RCC 7860 (cell line): ENCODE measurements around the gene ECPAS.
"Not testable (repeated sequence)": the region's sequence is repeated elsewhere in the genome, so short reads cannot be mapped to it uniquely, and the experiment has no call there.

ENCODE experiments used
- DNase-seq: peaks from one replicate; pipeline ENCODE4 v3.0.0-alpha.2; 2015; ENCODE audit warnings: low spot score
- FAIRE-seq: peaks from 2 replicates; lab custom pipeline; 2012; peaks lifted over from hg19 to GRCh38; lab: Jason Lieb, UNC

ECPAS gene

GRCh38 chr9:111414406-111414805, 69.8 kb downstream of the ECPAS start:
- DNase-seq = no peak
- no peak for FAIRE-seq

DNA sequence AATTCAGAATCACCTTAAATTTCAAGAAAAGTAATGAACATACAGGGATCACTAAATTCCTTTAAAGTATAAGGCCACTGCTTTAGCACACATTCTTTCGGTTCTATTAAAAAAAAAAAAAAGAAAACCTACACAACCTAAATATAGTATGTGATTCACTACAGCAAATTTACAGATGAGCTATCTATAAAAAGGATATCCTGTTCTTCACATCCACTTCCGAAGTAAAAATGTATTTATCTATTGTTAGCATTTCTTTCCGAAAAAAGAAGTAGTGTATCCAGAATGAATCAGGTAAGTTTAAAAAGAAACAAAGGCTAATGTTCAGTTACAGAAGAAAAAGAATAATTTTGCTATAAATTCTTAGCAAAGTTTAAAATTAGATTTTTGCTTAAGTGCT, 70.2 kb downstream of the ECPAS start:
- FAIRE-seq (no peak), DNase-seq (no peak)

DNA sequence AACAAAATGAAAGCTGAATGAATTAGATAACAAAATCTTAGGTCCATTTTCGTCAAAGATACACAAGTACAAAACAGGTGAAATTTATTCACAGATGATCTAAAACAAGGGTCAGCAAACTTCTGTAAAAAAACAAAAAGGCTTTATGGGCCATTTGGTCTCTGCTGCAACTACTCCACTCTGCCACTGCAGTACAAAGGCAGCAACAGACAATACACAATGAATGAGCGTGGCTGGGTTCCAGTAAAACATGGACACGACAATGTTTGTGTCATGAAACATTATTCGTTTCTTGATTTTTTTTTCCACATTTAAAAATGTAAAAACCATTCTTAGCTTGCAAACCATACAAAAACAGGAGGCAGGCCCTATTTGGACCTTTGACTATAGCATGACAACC, 71.9 kb downstream of the ECPAS start:
- FAIRE-seq = no peak

DNA sequence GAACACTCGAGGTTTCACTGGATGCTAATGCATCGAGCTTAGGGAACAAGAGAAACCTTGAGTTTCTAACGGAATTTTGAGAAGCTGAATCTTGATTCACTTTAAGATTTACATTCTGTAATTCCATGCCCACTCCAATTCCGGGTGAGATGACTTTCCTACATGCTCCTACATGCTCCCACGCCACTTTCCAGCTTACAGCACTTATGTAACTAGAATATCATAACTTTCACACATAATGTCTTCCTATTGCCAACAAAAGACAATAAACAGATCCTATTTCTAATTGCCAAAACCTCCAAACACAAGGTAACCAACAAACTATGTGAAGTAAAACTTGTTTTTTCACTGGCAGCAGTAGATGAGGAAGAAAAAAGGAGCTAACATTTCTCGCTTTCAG, 72.9 kb downstream of the ECPAS start:
- DNase-seq (no peak), FAIRE-seq (no peak)

More for the DNA sequence above, 71.9 kb downstream of the ECPAS start:
- DNase-seq = no peak

DNA sequence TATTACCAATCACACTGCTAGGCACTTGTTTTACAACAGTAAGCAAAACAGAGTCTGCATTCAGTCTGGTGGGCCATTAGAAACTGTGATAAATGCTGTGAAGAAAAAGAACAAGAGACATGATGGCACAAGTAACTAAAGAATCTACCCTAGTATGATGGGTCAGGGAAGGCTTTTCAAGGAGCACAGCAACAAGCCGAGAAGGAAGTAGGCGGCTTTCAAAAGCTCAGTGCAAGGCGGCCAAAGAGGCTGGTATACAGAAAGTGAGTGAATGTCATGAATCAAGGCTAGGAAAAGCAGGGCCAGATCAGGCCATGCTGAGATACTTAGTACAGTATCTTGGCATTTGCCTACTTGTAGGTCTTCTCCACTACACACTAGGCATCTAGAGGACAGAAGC, 76.4 kb downstream of the ECPAS start:
- no peak for FAIRE-seq
- no peak for DNase-seq

GRCh38 chr9:111405701-111406100, 78.5 kb downstream of the ECPAS start:
- DNase-seq = no peak
- no peak for FAIRE-seq

- not testable (repeated sequence) for FAIRE-seq, DNase-seq
These were observed 82.7 kb downstream of the ECPAS start for GRCh38 chr9:111401486-111401885.

DNA sequence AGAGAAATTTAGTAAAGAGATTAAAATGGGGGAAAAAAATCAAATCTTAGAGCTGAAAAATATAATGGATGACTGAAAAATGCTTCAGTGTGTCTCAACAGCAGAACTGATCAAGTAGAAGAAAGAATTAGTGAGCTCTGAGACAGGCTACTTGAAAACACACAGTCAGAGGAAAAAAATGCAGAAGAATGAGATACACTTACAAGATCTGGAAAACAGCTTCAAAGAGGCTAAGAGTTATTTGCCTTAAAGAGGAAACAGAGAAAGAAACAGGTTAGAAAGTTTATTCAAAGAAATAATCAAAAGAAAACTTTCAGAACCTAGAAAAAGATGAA, 83.7 kb downstream of the ECPAS start:
- DNase-seq = no peak
- no peak for FAIRE-seq

DNA sequence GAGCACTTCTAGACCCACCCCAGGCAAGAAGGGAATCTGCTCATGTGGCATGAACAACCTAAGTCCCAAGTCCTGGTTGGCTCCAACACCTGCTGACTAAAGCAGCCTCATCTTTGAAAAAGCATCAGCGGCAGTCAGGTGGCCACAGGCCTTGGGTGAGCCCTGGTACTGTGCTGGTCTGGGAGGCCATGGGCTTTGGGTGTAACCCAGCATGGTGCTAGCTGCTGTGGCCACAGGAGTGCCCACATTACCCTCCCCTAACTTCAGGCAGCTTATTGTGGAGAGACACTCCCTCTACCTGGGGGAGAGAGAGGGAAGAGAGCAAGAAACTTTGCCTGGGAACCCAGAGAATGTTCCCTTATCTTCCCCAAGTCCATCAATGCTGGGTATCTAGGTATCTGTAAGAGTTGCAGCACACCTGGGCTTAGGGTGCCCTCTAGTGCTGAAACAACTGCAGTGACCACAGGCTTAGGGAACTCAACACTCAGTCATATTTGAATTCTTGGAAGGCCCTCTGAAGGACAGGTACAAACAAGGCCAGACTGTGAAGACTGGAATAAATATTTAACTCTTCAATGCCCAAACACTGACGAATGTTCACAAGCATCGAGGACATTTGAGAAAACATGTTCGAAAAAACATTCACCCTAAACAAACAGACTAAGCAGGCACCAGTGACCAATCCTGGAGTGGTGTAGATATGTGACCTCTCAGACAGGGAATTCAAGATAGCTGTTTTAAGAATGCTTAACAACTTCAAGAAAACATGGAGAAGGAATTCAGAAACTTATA, 84.2 kb downstream of the ECPAS start:
- FAIRE-seq (no peak), DNase-seq (peak; percentile 24)

- no peak for FAIRE-seq
These were observed 84.9 kb downstream of the ECPAS start for GRCh38 chr9:111399211-111399739.

GRCh38 chr9:111393971-111394370, 90.2 kb downstream of the ECPAS start:
- DNase-seq = no peak
- no peak for FAIRE-seq

More at GRCh38 chr9:111399211-111399739, 84.9 kb downstream of the ECPAS start:
- no peak for DNase-seq

- DNase-seq = no peak
- no peak for FAIRE-seq
These were observed 94.8 kb downstream of the ECPAS start for GRCh38 chr9:111389406-111389805.

- no peak for DNase-seq
These were observed 97.8 kb downstream of the ECPAS start for GRCh38 chr9:111386386-111386785.

GRCh38 chr9:111381006-111381405, 103.2 kb downstream of the ECPAS start:
- DNase-seq (no peak), FAIRE-seq (no peak)

More at GRCh38 chr9:111386386-111386785, 97.8 kb downstream of the ECPAS start:
- no peak for FAIRE-seq

- no peak for FAIRE-seq
- no peak for DNase-seq
These were observed 108.2 kb downstream of the ECPAS start for GRCh38 chr9:111375817-111376564.

- DNase-seq (no peak), FAIRE-seq (no peak)
These were observed 109.1 kb downstream of the ECPAS start for GRCh38 chr9:111375062-111375461.

DNA sequence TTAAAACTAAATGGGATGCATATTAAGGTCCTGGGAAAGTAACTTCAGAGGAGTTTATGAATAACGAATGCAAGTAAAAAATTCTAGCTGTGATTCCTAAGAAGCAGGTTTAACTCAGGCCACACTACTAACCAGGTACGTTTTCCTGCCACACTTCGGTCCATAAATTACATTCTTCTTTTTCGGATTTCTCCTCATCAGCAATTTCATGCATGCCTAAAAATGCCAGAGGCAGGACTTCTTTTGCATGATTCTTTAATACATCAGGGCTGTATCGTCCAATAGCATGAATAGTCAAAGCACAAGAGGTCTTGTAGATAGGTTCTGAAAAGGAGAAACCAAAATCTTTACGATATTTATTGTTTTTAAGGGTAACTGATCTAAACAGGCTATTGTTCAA, 111.9 kb downstream of the ECPAS start:
- FAIRE-seq (no peak), DNase-seq (no peak)

DNA sequence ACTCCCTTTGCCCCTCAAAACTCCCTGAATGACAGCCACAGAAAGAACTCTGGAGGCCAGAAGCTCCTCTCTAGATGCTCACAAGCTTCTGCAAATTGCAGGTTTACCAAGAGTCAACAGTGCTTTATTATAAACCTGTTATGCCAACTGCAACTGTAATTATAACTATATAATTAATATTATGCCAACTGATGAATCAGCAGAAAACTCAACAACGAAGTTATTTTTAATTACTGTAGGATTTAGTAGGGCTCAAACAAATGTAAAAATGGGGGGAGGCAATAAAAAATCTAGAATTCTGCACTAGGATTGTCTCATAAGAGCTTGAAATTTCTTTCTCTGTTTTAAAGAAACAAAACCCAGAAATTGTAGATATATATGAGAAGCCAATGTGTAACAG, 117.2 kb downstream of the ECPAS start:
- DNase-seq (no peak), FAIRE-seq (no peak)

- FAIRE-seq = no peak
- no peak for DNase-seq
These were observed 121.7 kb downstream of the ECPAS start for GRCh38 chr9:111362526-111362925.

DNA sequence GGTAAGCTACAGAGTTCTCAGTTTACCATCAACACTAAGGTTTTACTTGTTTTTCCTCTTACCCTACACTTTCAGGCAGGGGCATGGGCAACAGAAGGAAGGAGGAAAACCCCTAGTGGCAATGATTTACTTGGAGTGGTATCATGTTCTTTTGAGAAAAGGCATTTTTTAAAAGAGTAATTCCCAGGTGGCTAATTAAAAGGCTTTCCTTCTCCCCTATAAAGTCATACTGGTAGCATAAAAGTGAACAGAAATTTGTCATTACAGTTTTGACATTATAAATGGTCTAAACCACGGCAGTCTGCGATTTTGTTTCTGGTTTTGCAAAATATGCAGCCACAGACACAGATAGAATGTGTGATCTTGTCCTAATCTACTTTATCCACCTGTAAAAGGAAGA, 123.3 kb downstream of the ECPAS start:
- DNase-seq (no peak), FAIRE-seq (no peak)

- DNase-seq (peak; percentile 86), FAIRE-seq (peak; percentile 97)
These were observed 127.5 kb downstream of the ECPAS start for GRCh38 chr9:111356481-111357244.
